HG02798 (cell line): ENCODE measurements around the gene FCMR.
"Not testable (repeated sequence)": the region's sequence is repeated elsewhere in the genome, so short reads cannot be mapped to it uniquely, and the experiment has no call there.

Source experiments
- ATAC-seq: cut with Tn5 transposase; IDR thresholded peaks from one replicate; pipeline ENCODE4 v1.9.1; 2021; ENCODE audit warnings: mild to moderate bottlenecking; ENCODE audit not compliant: unreplicated experiment, poor library complexity

The FCMR gene

DNA sequence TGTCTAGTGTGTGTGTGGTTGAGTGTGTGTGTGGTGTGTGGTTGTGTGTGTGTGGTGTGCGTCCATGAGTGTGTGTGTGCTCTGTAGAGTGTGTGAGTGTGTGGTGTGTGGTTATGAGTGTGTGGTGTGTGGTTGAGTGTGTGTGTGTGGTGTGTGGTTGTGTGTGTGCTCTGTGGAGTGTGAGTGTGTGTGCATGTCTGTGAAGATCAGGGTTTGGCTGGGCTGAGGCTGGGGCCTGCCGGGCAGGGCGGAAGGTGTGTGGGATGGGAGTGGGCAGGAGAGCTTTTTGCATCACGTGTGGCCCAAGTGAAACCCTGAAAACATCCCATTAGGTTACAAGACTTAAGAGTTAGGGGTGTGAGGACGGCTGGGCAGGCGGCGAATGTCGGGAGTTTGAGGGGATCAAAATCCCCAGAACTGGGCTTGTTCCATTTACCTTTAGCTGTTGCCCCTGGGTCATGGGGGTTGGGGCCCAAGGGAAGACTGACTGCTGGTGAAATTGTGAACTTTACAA lies 2.9 kb upstream of the FCMR start:
- ATAC-seq: peak; percentile 16

- not testable (repeated sequence) for ATAC-seq
Measured at GRCh38 chr1:206923961-206924557, 2.3 kb upstream of the FCMR start.

DNA sequence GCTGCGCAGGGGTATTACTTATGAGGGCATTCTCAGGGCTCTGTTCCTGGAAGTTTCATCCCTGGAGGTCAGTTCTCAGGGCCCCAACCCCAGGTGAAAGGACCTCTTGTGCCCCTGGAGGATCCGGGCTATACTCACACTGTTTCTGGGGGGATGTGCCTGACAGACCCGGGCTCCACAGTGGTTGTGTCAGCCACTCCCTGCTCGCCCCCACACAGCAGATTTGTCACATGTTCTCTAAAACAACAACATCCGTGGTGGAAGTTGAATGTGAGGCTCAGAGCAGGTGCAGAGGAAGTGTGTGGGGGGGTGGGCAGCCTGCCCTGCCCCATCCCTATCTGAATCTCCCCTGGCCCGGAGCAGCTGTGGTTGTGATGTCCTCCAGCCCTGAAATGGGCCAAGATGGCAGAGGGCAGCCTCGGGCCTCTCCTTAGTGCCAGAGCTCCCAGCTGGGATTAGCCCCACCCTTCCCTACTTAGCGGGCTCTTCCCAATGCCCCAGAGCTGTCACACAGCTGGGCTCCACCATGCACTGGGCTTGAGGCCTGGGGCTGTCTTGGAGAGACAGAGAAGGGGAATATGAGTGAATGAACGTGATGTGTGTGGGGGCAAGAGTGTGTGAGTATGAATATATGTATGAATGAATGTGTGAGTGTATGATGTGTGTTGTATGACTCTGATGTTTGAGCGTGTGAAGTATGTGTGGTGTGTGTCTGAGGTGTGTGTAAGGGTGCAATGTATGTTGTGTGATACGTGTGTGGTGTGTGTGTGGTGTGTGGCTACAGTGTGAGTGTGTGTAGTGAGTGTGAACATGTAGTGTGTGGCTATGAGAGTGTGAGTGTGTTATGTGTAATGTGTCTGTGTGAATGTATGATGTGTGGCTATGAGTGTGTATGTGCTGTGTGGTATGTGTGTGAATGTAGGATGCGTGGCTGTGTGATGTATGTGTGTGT lies 1.5 kb upstream of the FCMR start:
- ATAC-seq: peak; percentile 56

DNA sequence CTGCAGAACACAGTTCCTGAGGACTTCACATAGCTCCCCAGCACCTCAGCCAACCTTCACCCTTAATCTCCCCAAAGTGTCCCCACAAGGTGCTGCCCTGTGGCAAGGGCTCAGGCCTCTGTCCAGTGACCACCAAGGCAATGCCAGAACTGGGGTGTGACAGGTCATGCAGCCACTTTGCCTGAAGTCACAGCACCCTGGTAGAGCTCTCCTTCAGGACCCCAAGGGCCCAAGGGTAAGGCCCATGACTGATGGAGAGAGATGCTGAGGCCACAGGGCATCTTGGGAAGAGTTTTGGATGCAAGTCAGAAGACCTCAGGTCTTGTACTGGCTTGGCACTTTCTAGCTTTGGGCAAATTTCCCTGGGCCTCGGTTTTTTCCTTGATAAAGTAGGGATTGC lies 783 bp upstream of the FCMR start:
- ATAC-seq: no peak

- no peak for ATAC-seq
Measured at GRCh38 chr1:206918076-206918475, 3.7 kb downstream of the FCMR start.

- no peak for ATAC-seq
Measured at GRCh38 chr1:206916000-206916709, 5.6 kb downstream of the FCMR start.

GRCh38 chr1:206915030-206915735 lies 6.6 kb downstream of the FCMR start:
- ATAC-seq: no peak

GRCh38 chr1:206913766-206914537 lies 7.8 kb downstream of the FCMR start:
- no peak for ATAC-seq

- peak; percentile 64 for ATAC-seq
Measured at GRCh38 chr1:206912445-206913095, 9.2 kb downstream of the FCMR start.

DNA sequence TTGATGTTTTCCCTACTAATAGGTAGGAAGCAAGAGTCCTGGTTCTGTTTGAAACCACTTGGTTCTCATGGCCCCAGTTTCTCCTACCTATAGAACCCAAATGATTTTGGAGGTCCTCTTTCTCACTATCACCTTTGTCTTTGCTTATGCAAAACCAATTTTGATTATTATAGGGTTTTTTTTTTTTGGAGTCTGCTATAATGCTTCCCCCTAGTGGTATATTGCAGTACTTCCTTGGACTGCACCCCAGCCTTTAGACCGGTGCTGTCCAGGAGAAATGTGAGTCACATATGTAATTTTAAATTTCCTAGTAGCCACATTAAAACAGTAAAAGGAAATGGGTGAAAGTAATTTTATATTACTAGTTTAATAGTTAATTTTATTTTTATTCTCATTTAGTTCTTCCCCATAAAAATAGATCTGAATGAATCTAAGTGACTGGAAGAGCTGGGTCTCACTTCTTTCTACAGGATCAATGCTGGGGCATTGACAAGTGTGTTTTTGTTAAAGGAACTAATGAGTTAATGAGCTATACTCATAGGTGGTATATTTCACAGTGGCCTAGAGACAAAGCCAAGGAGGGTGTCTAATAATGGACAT lies 10.6 kb downstream of the FCMR start:
- no peak for ATAC-seq

DNA sequence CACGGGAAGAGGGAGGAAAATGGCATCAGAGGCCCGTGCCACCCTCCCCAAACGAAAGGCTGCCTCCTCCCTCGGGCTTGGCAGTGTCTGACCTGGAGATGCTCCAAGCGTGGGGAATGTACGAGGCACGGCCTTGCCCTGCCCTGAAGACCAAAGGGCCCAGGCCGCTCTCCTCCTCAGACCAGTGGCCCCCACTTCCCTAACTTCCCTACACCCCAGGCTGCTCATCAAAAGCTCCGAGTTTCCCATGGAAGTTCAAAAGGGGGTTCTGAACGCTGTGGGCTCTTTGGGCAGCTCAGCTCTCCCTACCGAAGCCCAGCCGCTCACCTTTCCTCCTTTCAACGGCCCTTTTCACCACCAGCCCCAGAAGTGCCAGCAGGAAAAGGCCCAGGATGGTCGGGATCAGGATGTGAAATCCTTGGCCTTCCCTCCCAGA lies 11.8 kb downstream of the FCMR start:
- no peak for ATAC-seq

GRCh38 chr1:206909161-206909882 lies 12.4 kb downstream of the FCMR start:
- no peak for ATAC-seq

DNA sequence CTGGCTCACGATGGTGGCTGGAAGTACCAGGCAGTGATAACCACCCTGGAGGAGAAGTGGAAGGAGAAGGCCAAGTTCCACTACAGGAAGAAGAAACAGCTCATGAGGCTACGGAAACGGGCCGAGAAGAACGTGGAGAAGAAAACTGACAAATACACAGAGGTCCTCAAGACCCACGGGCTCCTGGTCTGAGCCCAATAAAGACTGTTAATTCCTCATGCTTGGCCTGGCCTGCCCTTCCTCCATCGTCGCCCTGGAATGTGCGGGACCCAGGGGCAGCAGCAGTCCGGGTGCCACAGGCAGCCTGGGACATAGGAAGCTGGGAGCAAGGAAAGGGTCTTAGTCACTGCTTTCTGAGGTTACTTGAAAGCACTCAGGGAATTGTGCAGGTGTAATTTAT lies 13.7 kb downstream of the FCMR start:
- ATAC-seq: no peak

DNA sequence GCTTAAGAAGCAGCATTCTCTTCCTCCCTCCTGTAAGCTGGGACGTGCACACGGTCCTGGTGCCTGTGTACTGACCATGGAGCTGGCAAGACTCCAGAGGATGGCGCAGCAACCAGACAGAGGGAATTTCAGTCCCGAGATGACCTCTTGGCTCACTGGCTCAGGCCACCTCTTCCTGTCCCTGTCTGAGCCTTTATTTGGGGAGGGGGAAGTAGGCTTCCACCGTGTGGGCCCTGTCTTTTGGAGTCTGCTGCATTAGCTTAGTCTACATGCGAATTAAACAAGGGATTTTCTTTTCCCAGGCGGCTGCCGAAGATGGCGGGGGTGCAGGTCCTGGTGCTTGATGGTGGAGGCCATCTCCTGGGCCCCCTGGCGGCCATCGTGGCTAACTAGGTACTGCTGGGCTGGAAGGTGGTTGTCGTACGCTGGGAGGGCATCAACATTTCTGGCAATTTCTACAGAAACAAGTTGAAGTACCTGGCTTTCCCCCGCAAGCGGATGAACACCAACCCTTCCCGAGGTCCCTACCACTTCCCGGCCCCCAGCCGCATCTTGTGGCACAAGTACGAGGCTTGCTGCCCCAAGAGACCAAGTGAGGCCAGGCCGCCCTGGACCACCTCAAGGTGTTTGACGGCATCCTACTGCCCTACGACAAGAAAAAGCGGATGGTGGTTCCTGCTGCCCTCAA lies 14.3 kb downstream of the FCMR start:
- ATAC-seq: no peak

- peak; percentile 67 for ATAC-seq
Measured at GRCh38 chr1:206905295-206906164, 16.2 kb downstream of the FCMR start.

GRCh38 chr1:206904423-206905142 lies 17.2 kb downstream of the FCMR start:
- no peak for ATAC-seq
